WTC11 (cell line): ENCODE data around the gene SMARCA2. TPM values are rescaled to one million over a fixed set of nuclear protein-coding genes. Genes with fewer than 3 reads are reported as not detected.

Source experiments
- ATAC-seq: fragments of 200-7000 bp; cut with Tn5 transposase; 2 replicates; pipeline ENCODE4 v1.10.0; 2021; ENCODE audit warnings: mild to moderate bottlenecking, moderate library complexity
- Bru-seq: library from RNA; stranded (reverse); fragments of 400-500 nt; gene quantifications from one replicate; lab custom pipeline; 2021; lab: Mats Ljungman, UMichigan
- CTCF ChIA-PET: fragments of 300-600 bp; sonication (Branson Sonifier 250); formaldehyde crosslinking; loops from one replicate; lab custom pipeline; 2021; ENCODE audit warnings: antibody characterized with exemption; lab: Charles Lee
- POLR2A ChIA-PET: fragments of 350-600 bp; sonication (Branson Sonifier 250); formaldehyde crosslinking; loops from one replicate; lab custom pipeline; 2021; ENCODE audit warnings: antibody characterized with exemption; lab: Charles Lee
- DNase-seq: peaks from one replicate; pipeline ENCODE4 v3.0.0; 2021; ENCODE audit warnings: low spot score
- H3K27ac Mint-ChIP-seq: 2 replicates; pipeline ENCODE4 v1.8.0; 2021; ENCODE audit warnings: mixed read lengths
- H3K27me3 Mint-ChIP-seq: 2 replicates; pipeline ENCODE4 v1.8.0; 2021; ENCODE audit warnings: low read depth, mild to moderate bottlenecking, moderate library complexity, mixed read lengths
- H3K36me3 Mint-ChIP-seq: 2 replicates; pipeline ENCODE4 v1.8.0; 2021; ENCODE audit warnings: mixed read lengths
- H3K4me1 Mint-ChIP-seq: 2 replicates; pipeline ENCODE4 v1.8.0; 2022; ENCODE audit warnings: mixed read lengths
- H3K4me3 Mint-ChIP-seq: 2 replicates; pipeline ENCODE4 v1.8.0; 2021; ENCODE audit warnings: mild to moderate bottlenecking, moderate library complexity, mixed read lengths
- H3K9me3 Mint-ChIP-seq: 2 replicates; pipeline ENCODE4 v1.8.0; 2021; ENCODE audit warnings: mixed read lengths
- ARID4B ChIP-seq: sonication (generic); formaldehyde crosslinking; IDR thresholded peaks from 2 replicates; pipeline ENCODE4 v1.8.0; 2023; ENCODE audit warnings: missing genetic modification reagents, mild to moderate bottlenecking, borderline replicate concordance
- CREB1 ChIP-seq: sonication (generic); formaldehyde crosslinking; IDR thresholded peaks from 2 replicates; pipeline ENCODE4 v1.8.0; 2023; ENCODE audit warnings: mild to moderate bottlenecking, missing genetic modification reagents
- CREM ChIP-seq: sonication (generic); formaldehyde crosslinking; IDR thresholded peaks from 2 replicates; pipeline ENCODE4 v1.8.1; 2022; ENCODE audit warnings: mild to moderate bottlenecking, missing genetic modification reagents, moderate library complexity
- ETV6 ChIP-seq: sonication (generic); formaldehyde crosslinking; IDR thresholded peaks from 2 replicates; pipeline ENCODE4 v1.8.1; 2022; ENCODE audit warnings: mild to moderate bottlenecking, missing genetic modification reagents
- FOXJ3 ChIP-seq: sonication (generic); formaldehyde crosslinking; IDR thresholded peaks from 2 replicates; pipeline ENCODE4 v1.9.0; 2021; ENCODE audit warnings: missing genetic modification reagents, mild to moderate bottlenecking, borderline replicate concordance
- FOXK1 ChIP-seq: sonication (generic); formaldehyde crosslinking; IDR thresholded peaks from 2 replicates; pipeline ENCODE4 v1.8.0; 2022; ENCODE audit warnings: mild to moderate bottlenecking, moderate library complexity, missing genetic modification reagents
- FOXP1 ChIP-seq: sonication (generic); formaldehyde crosslinking; IDR thresholded peaks from 2 replicates; pipeline ENCODE4 v1.8.0; 2022; ENCODE audit warnings: missing genetic modification reagents, mild to moderate bottlenecking, moderate library complexity, borderline replicate concordance
- GABPB1 ChIP-seq: sonication (generic); formaldehyde crosslinking; IDR thresholded peaks from 2 replicates; pipeline ENCODE4 v1.8.1; 2023; ENCODE audit warnings: mild to moderate bottlenecking, missing genetic modification reagents
- GRHL2 ChIP-seq: fragments of 250-450 bp; sonication (Bioruptor Pico); IDR thresholded peaks from 2 replicates; pipeline ENCODE4 v1.8.0; 2022; ENCODE audit warnings: mild to moderate bottlenecking, moderate library complexity; ENCODE audit not compliant: insufficient replicate concordance, severe bottlenecking
- NFYB ChIP-seq: sonication (generic); formaldehyde crosslinking; conservative IDR thresholded peaks from 2 replicates; pipeline ENCODE4 v1.8.0; 2022; ENCODE audit warnings: low read depth, missing genetic modification reagents
- PREB ChIP-seq: sonication (generic); formaldehyde crosslinking; IDR thresholded peaks from 2 replicates; pipeline ENCODE4 v1.8.1; 2022; ENCODE audit warnings: mild to moderate bottlenecking, missing genetic modification reagents, moderate library complexity, borderline replicate concordance
- RORB ChIP-seq: fragments of 250-450 bp; sonication (Bioruptor Pico); IDR thresholded peaks from 2 replicates; pipeline ENCODE4 v1.9.0; 2021; ENCODE audit warnings: mild to moderate bottlenecking
- SP1 ChIP-seq: sonication (generic); formaldehyde crosslinking; conservative IDR thresholded peaks from 2 replicates; pipeline ENCODE4 v1.8.1; 2022; ENCODE audit warnings: missing genetic modification reagents
- USF1 ChIP-seq: sonication (generic); formaldehyde crosslinking; IDR thresholded peaks from 2 replicates; pipeline ENCODE4 v1.8.0; 2022; ENCODE audit warnings: mild to moderate bottlenecking, missing genetic modification reagents
- ZNF121 ChIP-seq: sonication (generic); formaldehyde crosslinking; IDR thresholded peaks from 2 replicates; pipeline ENCODE4 v1.8.0; 2023; ENCODE audit warnings: missing genetic modification reagents
- long read RNA-seq, 3 experiments: library from RNA in 1 of 3; library from capped mRNA in 1 of 3; library from polyadenylated mRNA in 1 of 3; unstranded in 2 of 3; stranded (forward) in 1 of 3; transcript quantifications; one replicate each; pipeline ENCODE4 v2.0.0, GENCODE V29; 2021
- total RNA-seq: library from RNA; stranded (reverse); gene quantifications from 3 replicates; pipeline ENCODE4 v1.2.3, GENCODE V29; 2021
- TF ChIP-seq, protein P1 (sequence below): sonication (generic); formaldehyde crosslinking; IDR thresholded peaks from 2 replicates; pipeline ENCODE4 v1.8.0; 2022; ENCODE audit warnings: mild to moderate bottlenecking, missing genetic modification reagents
- TF ChIP-seq, protein P2 (sequence below): sonication (generic); formaldehyde crosslinking; IDR thresholded peaks from 2 replicates; pipeline ENCODE4 v1.8.0; 2022; ENCODE audit warnings: mild to moderate bottlenecking, missing genetic modification reagents
- TF ChIP-seq, protein P3 (sequence below): fragments of 250-450 bp; sonication (Bioruptor Pico); IDR thresholded peaks from 2 replicates; pipeline ENCODE4 v1.9.0; 2021; ENCODE audit warnings: mild to moderate bottlenecking, borderline replicate concordance

SMARCA2 gene
- total RNA-seq: 15.7 to 20.3 TPM (median 17.2 TPM) in 3 replicates
- percentile 55 among the genes with signal in this experiment for Bru-seq, nascent RNA
- long read RNA-seq, experiment 1, full-length matches to known transcripts: 18 of 49 reads
- long read RNA-seq, experiment 1, partial matches to known transcripts: 15 of 49 reads
- long read RNA-seq, experiment 1, other reads (novel, unspliced or antisense): 16 of 49 reads
- long read RNA-seq, experiment 2, partial matches to known transcripts: 6 of 12 reads
- long read RNA-seq, experiment 2, other reads (novel, unspliced or antisense): 6 of 12 reads
- long read RNA-seq, experiment 3, partial matches to known transcripts: 10 of 16 reads
- long read RNA-seq, experiment 3, other reads (novel, unspliced or antisense): 5 of 16 reads

GRCh38 chr9:2014696-2015580, at the start of gene SMARCA2:
SMARCA2 (plus strand) TSS chr9:2015347; CDS start chr9:2029023, 13,676 bp downstream.
- ChIA-PET CTCF (interaction anchor here (1.2 to 1.3 kb wide), 2 partner anchors 97 to 143 kb away, joined by 3 read pairs; no protein-coding TSS in a partner anchor), POLR2A (interaction anchor here (0.6 kb wide), 1 partner anchor 187 kb away, joined by 3 read pairs; no protein-coding TSS in a partner anchor)
- H3K27ac Mint-ChIP-seq: peak within 1 kb of the TSS; percentile 3; the same call in 1 of the 2 replicates

More at GRCh38 chr9:2014696-2015580, at the start of gene SMARCA2:
- Mint-ChIP-seq H3K36me3 (no peaks in the 10 kb centered on the region), H3K9me3 (peaks cover 3% of the 10 kb centered on the region; the same call in 1 of the 2 replicates)
- peak; percentile 92 for DNase-seq
- TF ChIP-seq, protein P1, sequence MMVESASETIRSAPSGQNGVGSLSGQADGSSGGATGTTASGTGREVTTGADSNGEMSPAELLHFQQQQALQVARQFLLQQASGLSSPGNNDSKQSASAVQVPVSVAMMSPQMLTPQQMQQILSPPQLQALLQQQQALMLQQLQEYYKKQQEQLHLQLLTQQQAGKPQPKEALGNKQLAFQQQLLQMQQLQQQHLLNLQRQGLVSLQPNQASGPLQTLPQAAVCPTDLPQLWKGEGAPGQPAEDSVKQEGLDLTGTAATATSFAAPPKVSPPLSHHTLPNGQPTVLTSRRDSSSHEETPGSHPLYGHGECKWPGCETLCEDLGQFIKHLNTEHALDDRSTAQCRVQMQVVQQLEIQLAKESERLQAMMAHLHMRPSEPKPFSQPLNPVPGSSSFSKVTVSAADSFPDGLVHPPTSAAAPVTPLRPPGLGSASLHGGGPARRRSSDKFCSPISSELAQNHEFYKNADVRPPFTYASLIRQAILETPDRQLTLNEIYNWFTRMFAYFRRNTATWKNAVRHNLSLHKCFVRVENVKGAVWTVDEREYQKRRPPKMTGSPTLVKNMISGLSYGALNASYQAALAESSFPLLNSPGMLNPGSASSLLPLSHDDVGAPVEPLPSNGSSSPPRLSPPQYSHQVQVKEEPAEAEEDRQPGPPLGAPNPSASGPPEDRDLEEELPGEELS (CRISPR knock-in tag): peak; percentile 44; the same call in 1 of the 2 replicates
- peak; percentile 70 for TF ChIP-seq FOXK1 (CRISPR knock-in tag)
- TF ChIP-seq CREM (CRISPR knock-in tag): no peak
- TF ChIP-seq, protein P2, sequence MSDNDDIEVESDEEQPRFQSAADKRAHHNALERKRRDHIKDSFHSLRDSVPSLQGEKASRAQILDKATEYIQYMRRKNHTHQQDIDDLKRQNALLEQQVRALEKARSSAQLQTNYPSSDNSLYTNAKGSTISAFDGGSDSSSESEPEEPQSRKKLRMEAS (CRISPR knock-in tag): peak; percentile 75
- TF ChIP-seq RORB: no peak
- TF ChIP-seq FOXJ3: no peak
- peak; percentile 87; the same call in 1 of the 2 replicates for TF ChIP-seq ETV6 (CRISPR knock-in tag)
- TF ChIP-seq CREB1 (CRISPR knock-in tag): no peak
- TF ChIP-seq GABPB1 (CRISPR knock-in tag): no peak
- peak; percentile 91 for TF ChIP-seq NFYB (CRISPR knock-in tag)
- no peak for TF ChIP-seq PREB
- TF ChIP-seq GRHL2 (CRISPR knock-in tag): no peak
- 0 out of 2 replicates have a peak, but pooled peaks have one; percentile 69 for TF ChIP-seq SP1
- 0 out of 2 replicates have a peak, but pooled peaks have one; percentile 51 for TF ChIP-seq FOXP1
- TF ChIP-seq ZNF121 (CRISPR knock-in tag): no peak
- no peak for TF ChIP-seq USF1 (CRISPR knock-in tag)
- TF ChIP-seq, protein P3, sequence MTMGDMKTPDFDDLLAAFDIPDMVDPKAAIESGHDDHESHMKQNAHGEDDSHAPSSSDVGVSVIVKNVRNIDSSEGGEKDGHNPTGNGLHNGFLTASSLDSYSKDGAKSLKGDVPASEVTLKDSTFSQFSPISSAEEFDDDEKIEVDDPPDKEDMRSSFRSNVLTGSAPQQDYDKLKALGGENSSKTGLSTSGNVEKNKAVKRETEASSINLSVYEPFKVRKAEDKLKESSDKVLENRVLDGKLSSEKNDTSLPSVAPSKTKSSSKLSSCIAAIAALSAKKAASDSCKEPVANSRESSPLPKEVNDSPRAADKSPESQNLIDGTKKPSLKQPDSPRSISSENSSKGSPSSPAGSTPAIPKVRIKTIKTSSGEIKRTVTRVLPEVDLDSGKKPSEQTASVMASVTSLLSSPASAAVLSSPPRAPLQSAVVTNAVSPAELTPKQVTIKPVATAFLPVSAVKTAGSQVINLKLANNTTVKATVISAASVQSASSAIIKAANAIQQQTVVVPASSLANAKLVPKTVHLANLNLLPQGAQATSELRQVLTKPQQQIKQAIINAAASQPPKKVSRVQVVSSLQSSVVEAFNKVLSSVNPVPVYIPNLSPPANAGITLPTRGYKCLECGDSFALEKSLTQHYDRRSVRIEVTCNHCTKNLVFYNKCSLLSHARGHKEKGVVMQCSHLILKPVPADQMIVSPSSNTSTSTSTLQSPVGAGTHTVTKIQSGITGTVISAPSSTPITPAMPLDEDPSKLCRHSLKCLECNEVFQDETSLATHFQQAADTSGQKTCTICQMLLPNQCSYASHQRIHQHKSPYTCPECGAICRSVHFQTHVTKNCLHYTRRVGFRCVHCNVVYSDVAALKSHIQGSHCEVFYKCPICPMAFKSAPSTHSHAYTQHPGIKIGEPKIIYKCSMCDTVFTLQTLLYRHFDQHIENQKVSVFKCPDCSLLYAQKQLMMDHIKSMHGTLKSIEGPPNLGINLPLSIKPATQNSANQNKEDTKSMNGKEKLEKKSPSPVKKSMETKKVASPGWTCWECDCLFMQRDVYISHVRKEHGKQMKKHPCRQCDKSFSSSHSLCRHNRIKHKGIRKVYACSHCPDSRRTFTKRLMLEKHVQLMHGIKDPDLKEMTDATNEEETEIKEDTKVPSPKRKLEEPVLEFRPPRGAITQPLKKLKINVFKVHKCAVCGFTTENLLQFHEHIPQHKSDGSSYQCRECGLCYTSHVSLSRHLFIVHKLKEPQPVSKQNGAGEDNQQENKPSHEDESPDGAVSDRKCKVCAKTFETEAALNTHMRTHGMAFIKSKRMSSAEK: no peak
- peak; percentile 71; the same call in 1 of the 2 replicates for TF ChIP-seq ARID4B
- TF ChIP-seq, all 79 proteins: peak for 8
- ATAC-seq: peak; percentile 78
- Mint-ChIP-seq H3K27me3 (peaks cover 66% of the 10 kb centered on the region), H3K4me3 (peak within 1 kb of the TSS; percentile 87), H3K4me1 (peaks cover 27% of the 10 kb centered on the region)
